Measurements from ENCODE around the gene ZNF846. TPM values are rescaled to one million over a fixed set of nuclear protein-coding genes. Genes with fewer than 3 reads are reported as not detected.

ZNF846 gene
- total RNA-seq, 1 donor from 2014 or later, result 26.5 TPM

Other genes starting within 250 kb of the ZNF846 start
- gene ZNF426, start 230.1 kb downstream of the ZNF846 start, total RNA-seq, result 23.7 TPM
- 109 TPM for gene ZNF121, start 184.2 kb downstream of the ZNF846 start, total RNA-seq
- 44.6 TPM for gene ZNF561, start 147.5 kb downstream of the ZNF846 start, total RNA-seq
- gene ZNF562, start 93.6 kb downstream of the ZNF846 start, total RNA-seq, result 86.4 TPM
- gene FBXL12, start 50.3 kb upstream of the ZNF846 start, total RNA-seq, result 13.1 TPM
- gene UBL5, start 59.2 kb upstream of the ZNF846 start, total RNA-seq, result 62.9 TPM
- gene PIN1, start 66.6 kb upstream of the ZNF846 start, total RNA-seq, result 65.4 TPM
- gene OLFM2, start 167.8 kb upstream of the ZNF846 start, total RNA-seq, result 121 TPM
- 1.2 TPM for gene COL5A3, start 241.8 kb upstream of the ZNF846 start, total RNA-seq
- gene RDH8, start 244.7 kb upstream of the ZNF846 start, total RNA-seq, result not detected

Data from occipital lobe (tissue), 1 donor.